ENCODE results near the gene CTTN. TPM values are rescaled to one million over a fixed set of nuclear protein-coding genes. Genes with fewer than 3 reads are reported as not detected.
"Not testable (repeated sequence)": the region's sequence is repeated elsewhere in the genome, so short reads cannot be mapped to it uniquely, and the experiment has no call there.

The CTTN gene
- total and polyA plus RNA-seq, 3 donors from 2014 or later: 136 to 377 (median 354) TPM

DNA sequence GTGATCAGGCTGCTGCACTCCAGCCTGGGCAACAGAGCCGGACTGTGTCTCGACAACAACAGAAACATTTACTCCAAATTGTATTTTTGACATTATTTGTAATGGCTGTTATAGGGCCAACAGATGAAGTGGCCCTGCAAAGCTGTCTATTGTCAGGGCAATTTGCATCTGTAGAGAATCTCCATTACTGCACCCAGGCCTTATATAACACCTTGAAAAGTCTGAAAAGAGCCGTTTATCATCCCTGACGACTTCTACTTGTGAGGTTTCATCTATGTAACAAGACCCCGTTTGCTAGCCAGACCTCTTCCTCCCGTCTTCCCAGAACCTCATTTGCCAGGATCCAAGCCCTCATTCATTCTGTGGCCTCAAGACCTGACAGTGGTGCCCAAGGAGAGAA, 9.1 kb upstream of the CTTN start:
- no peaks in the 10 kb centered on the region for H3K4me1 ChIP-seq
- TF ChIP-seq, protein P1, sequence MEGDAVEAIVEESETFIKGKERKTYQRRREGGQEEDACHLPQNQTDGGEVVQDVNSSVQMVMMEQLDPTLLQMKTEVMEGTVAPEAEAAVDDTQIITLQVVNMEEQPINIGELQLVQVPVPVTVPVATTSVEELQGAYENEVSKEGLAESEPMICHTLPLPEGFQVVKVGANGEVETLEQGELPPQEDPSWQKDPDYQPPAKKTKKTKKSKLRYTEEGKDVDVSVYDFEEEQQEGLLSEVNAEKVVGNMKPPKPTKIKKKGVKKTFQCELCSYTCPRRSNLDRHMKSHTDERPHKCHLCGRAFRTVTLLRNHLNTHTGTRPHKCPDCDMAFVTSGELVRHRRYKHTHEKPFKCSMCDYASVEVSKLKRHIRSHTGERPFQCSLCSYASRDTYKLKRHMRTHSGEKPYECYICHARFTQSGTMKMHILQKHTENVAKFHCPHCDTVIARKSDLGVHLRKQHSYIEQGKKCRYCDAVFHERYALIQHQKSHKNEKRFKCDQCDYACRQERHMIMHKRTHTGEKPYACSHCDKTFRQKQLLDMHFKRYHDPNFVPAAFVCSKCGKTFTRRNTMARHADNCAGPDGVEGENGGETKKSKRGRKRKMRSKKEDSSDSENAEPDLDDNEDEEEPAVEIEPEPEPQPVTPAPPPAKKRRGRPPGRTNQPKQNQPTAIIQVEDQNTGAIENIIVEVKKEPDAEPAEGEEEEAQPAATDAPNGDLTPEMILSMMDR (IDR thresholded peaks at IDR 0.05): no peak
- no peak for TF ChIP-seq POLR2A (IDR thresholded peaks at IDR 0.05)
- intact Hi-C loops (cut with DNase I; ENCODE audit: low total_unique reads): no loop called here
- no peaks in the 10 kb centered on the region for H3K36me3 ChIP-seq (ENCODE audit: low read depth, missing control alignments)
- H3K9me3 ChIP-seq: no peaks in the 10 kb centered on the region
- H3K27me3 ChIP-seq: no peaks in the 10 kb centered on the region
- 76 to 85% methylated on average over 6 of the region's 6 CpGs for WGBS, 2 donors
- no peak overlapping the region for H3K27ac ChIP-seq
- H3K4me3 ChIP-seq: no peak overlapping the region
- DNase-seq: no peak

DNA sequence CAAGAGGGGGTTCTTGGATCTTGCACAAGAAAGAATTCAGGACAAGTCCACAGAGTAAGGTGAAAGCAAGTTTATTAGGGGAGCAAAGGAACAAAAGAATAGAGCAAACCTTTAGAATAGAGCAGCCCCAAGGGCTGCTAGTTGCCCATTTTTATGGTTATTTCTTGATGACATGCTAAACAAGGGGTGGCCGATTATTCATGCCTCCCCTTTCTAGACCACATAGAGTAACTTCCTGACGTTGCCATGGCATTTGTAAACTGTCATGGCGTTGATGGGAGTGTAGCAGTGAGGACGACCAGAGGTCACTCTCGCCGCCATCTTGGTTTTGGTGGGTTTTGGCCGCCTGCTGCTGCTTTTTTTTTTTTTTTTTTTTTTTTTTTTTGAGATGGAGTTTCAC, 7.4 kb upstream of the CTTN start:
- intact Hi-C loops (cut with DNase I; ENCODE audit: low total_unique reads); H3K36me3 ChIP-seq (ENCODE audit: low read depth, missing control alignments); DNase-seq; H3K4me3 ChIP-seq; H3K27me3 ChIP-seq; H3K27ac ChIP-seq; H3K4me1 ChIP-seq; H3K9me3 ChIP-seq: not testable (repeated sequence)
- WGBS, 2 donors: 92 to 94% methylated on average over 7 of the region's 7 CpGs

DNA sequence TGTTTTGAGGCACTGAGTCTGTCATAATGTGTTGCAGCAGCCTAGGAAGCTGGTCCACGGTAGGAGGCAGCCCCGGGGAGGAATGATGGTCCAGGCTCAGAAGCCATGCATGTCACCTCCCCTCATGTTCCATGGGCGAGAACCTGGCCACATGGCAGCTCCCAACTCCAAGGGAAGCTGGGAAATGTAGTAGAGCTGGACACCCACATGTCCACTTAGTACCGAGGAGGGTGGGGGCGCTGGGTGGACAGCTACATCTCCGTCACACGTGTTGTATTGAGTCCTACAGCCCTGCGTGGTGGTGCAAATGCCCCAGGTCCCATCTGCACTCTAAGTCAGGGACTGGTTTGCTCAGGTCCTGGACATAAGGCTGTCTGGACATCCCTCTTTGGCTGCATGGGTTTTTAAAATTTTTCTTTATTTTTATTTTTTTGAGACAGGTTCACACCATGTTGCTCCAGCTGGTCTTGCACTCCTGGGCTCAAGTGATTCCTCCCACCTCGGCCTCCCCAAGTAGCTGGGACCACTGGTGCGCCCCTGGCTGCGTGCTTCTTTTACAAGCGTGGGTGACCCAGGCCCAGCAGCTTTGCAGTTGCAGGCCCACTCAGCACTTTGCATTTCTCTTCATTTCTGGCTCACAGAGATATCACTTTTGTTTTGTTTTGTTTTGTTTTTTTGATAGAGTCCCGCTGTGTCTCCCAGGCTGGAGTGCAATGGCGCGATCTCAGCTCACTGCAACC, 3.9 kb upstream of the CTTN start:
- Histone ChIP-seq H3K36me3 (ENCODE audit: low read depth, missing control alignments) (no peaks in the 10 kb centered on the region), H3K9me3 (no peaks in the 10 kb centered on the region), H3K4me3 (no peak overlapping the region), H3K27me3 (no peaks in the 10 kb centered on the region), H3K27ac (no peak overlapping the region), H3K4me1 (peaks cover 8% of the 10 kb centered on the region)
- intact Hi-C loops (cut with DNase I; ENCODE audit: low total_unique reads): no loop called here
- 89 to 96% methylated on average over 11 to 15 of the region's 15 CpGs for WGBS, 2 donors
- TF ChIP-seq, protein P1 (IDR thresholded peaks at IDR 0.05): no peak
- TF ChIP-seq POLR2A (IDR thresholded peaks at IDR 0.05): no peak
- DNase-seq: no peak

DNA sequence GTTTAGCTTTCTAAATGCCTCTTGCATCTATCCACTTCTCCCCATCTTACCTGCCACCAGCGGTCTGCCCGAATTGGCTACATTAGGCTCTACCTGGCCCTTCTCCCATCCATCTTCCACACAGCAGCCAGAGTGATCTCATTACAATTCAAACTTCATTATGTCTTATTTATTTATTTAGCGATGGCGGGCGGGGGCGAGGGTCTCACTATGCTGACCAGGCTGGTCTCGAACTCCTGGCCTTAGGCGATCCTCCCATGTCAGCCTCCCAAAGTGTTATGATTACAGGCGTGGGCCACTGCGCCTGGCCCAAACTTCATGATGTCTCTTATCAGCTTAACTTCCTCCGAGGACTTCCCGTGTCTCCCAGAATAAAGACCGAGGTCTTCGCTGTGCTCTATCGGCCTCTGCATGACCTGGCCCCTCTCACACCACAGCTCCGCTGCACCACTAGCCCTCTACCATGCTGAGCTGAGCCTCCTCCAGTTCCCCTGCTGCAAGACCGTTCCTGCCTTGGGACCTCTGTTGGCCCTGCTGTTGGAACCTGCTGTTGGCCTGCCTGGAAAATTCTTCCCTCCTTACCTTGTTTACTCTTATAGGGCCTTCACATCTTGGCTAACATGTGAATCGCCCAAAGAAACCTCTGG, 870 bp upstream of the CTTN start:
- H3K27ac ChIP-seq: peak overlapping the region; percentile 40 to 89
- H3K4me3 ChIP-seq: peak overlapping the region; percentile 96 to 97
- WGBS, 2 donors: 22 to 27% methylated on average over 17 to 18 of the region's 18 CpGs
- TF ChIP-seq, protein P1 (IDR thresholded peaks at IDR 0.05): no peak
- TF ChIP-seq POLR2A (IDR thresholded peaks at IDR 0.05): no peak
- peaks cover 30% of the 10 kb centered on the region for H3K4me1 ChIP-seq
- no peaks in the 10 kb centered on the region for H3K27me3 ChIP-seq
- intact Hi-C loops (cut with DNase I; ENCODE audit: low total_unique reads): no loop called here
- DNase-seq: peak; percentile 29
- no peaks in the 10 kb centered on the region for H3K9me3 ChIP-seq
- no peaks in the 10 kb centered on the region for H3K36me3 ChIP-seq (ENCODE audit: low read depth, missing control alignments)

DNA sequence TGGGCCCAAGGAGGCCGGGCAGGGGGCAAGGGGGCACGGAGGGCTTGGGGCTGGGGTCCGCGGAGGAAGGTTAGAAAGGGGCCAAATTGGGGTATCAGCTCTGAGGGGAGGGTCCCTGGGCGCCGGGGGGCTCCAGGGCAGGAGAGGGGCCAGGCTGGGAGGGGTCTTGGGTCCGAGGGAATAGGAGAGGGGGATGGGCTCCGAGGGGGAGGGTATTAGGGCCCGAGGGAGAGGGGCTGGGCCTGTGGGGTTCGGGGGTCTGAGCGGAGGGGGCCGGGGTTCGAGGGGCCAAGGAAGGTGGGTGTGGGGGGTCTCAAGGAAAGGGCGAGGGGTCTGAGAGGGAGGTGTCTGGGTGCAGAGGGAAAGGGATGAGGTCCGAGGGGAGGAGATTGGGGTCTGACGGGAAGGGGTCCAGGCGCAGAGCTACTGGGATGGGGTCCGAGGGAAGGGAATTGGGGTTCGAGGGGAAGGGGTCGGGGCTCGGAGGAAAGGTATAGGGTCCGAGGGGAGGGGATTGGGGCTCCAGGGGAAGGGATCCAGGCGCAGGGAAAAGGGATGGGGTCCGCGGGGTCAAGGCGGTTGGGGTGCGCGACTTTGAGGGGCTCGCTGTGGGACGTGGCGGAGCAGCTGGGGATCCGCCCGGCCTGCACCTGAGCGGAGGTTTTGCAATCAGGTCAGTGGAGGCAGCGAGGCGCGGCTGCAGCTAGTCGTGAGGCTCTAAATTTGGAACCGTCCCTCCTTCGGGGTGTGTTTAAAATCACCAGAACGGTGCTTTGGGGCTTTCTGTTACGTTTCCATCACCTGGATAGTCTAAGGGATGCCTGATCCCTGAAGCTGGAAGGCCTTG, 728 bp downstream of the CTTN start:
- peak overlapping the region; percentile 96 to 97 for H3K4me3 ChIP-seq
- intact Hi-C loops (cut with DNase I; ENCODE audit: low total_unique reads): no loop called here
- H3K9me3 ChIP-seq: no peaks in the 10 kb centered on the region
- peak; percentile 32 for DNase-seq
- no peaks in the 10 kb centered on the region for H3K27me3 ChIP-seq
- 1 to 2% methylated on average over 41 to 42 of the region's 42 CpGs for WGBS, 2 donors
- no peaks in the 10 kb centered on the region for H3K36me3 ChIP-seq (ENCODE audit: low read depth, missing control alignments)
- H3K4me1 ChIP-seq: peaks cover 34% of the 10 kb centered on the region
- no peak for TF ChIP-seq POLR2A (IDR thresholded peaks at IDR 0.05)
- H3K27ac ChIP-seq: peak overlapping the region; percentile 86 to 89

Measured in testis (tissue), 3 donors.